ENCODE measurements around the gene EIF5.

GRCh38 chr14:103382376-103382775, 48.3 kb downstream of the EIF5 start:
- TF ChIP-seq CTCF (IDR thresholded peaks at IDR 0.05; ENCODE audit: low read depth, low read length), result no peak
- TF ChIP-seq POLR2A (IDR thresholded peaks at IDR 0.05; ENCODE audit: extremely low read depth, insufficient read length), result no peak
